ENCODE results near the gene EXOC6B.

DNA sequence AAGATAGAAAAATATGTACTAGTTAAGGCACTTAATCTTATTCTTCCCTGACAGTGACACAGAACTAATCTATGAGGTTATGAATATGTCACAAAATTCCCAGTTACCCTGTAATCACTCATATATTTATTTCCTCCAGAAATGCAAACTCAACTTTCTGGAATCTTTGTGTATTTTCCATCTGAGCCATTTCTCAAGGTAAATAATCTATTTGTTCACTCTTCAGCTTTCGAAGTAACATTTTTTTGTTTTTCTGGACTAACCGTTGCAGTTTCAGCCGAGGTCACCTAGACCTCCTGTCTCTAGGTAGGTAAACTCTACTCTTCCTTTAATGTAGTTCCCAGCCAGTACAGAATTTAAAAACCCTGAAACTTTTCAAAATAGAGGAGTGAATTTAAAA, 250.9 kb downstream of the EXOC6B start:
- TF ChIP-seq POLR2A (IDR thresholded peaks at IDR 0.05), result no peak
- TF ChIP-seq CTCF (IDR thresholded peaks at IDR 0.05 in 4 of 5, conservative IDR thresholded peaks at IDR 0.05 in 1 of 5), result no peak

Data from gastrocnemius medialis (tissue), 4 donors.